ENCODE results near the gene KCND3.

GRCh38 chr1:111965781-111966443, 23.6 kb downstream of the KCND3 start:
- no peak for TF ChIP-seq POLR2A (IDR thresholded peaks at IDR 0.05)
- no peak for TF ChIP-seq CTCF (IDR thresholded peaks at IDR 0.05)
